Measurements from ENCODE around the gene DOCK4.

- TF ChIP-seq CTCF (IDR thresholded peaks at IDR 0.05; ENCODE audit: insufficient read depth, low read length, poor library complexity, severe bottlenecking) = no peak
- TF ChIP-seq EZH2phosphoT487 (conservative IDR thresholded peaks at IDR 0.05; ENCODE audit: low read length) = no peak
These were observed 121.7 kb downstream of the DOCK4 start for GRCh38 chr7:112084520-112084971.
